Breast epithelium (tissue), 3 donors: ENCODE results near the gene CNTN1.

ENCODE experiments used
- POLR2A ChIP-seq: fragments of 450-650 bp; IDR thresholded peaks from one replicate; pipeline ENCODE4 v1.6.1; 2016; ENCODE audit warnings: antibody characterized with exemption, mild to moderate bottlenecking, moderate library complexity
- TF ChIP-seq, protein P1 (sequence below), 3 donors: fragments of 450-650 bp; IDR thresholded peaks; one replicate each; pipeline ENCODE4 v1.5.1; 2016 to 2017; ENCODE audit warnings: antibody characterized with exemption in 3 of 3, mild to moderate bottlenecking in 3 of 3, moderate library complexity in 3 of 3

DNA sequence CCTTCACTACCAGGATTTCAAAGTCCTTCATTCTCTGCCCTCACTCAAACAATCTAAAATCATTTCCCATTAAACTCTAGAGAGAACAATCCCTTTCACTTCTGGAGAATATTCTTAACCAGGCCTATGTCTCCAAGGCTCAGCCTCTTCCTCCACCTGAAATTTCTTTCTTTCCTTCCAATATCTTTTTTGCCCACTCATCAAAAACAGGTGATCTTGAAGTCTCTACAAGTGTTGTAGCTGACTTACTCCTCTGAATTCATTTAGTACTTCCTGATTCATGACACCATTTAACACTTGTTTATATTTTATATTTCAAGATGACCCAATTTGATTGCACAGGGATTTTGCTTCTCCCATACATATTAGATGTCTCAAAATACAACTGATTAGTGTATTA is 429.1 kb downstream of the CNTN1 start:
- TF ChIP-seq POLR2A = no peak
- TF ChIP-seq, protein P1, sequence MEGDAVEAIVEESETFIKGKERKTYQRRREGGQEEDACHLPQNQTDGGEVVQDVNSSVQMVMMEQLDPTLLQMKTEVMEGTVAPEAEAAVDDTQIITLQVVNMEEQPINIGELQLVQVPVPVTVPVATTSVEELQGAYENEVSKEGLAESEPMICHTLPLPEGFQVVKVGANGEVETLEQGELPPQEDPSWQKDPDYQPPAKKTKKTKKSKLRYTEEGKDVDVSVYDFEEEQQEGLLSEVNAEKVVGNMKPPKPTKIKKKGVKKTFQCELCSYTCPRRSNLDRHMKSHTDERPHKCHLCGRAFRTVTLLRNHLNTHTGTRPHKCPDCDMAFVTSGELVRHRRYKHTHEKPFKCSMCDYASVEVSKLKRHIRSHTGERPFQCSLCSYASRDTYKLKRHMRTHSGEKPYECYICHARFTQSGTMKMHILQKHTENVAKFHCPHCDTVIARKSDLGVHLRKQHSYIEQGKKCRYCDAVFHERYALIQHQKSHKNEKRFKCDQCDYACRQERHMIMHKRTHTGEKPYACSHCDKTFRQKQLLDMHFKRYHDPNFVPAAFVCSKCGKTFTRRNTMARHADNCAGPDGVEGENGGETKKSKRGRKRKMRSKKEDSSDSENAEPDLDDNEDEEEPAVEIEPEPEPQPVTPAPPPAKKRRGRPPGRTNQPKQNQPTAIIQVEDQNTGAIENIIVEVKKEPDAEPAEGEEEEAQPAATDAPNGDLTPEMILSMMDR (IDR thresholded peaks at IDR 0.05) = no peak
